ENCODE measurements around the gene PFN1. TPM values are rescaled to one million over a fixed set of nuclear protein-coding genes. Genes with fewer than 3 reads are reported as not detected.

Gene PFN1
- total and polyA plus RNA-seq, 7 donors = 149 to 1,518 (median 232) TPM

DNA sequence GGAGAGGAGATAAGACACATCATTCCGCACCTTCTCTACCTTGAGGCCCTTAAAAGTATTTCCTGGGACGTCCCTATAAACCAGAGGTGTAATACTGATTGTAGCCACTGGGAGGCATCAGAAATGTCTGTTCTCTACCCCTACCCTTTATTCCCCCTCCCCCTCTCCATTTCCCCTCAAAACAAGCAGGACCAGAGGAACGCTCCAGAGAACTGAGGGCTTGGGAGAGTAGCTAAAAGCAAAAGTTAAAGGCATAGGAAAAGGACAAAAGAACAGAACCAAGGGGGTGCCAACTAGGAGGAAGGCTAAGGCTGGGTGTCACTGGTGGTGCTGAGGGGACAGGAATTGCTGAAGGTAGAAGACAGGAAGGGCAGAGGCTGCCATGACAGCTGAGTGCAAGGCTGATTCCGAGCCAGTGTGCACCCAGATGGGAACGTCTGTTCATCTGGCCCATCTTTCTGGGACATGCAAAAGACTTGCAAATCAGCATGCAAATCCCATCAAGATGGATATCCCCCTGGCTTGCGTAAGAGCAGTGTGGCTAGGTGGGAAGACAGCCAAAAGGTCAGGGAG lies 32.4 kb upstream of the PFN1 start:
- H3K9me3 ChIP-seq = no peaks in the 10 kb centered on the region
- peak; percentile 69 for TF ChIP-seq CTCF (IDR thresholded peaks at IDR 0.05)
- H3K4me1 ChIP-seq = peaks cover 5% of the 10 kb centered on the region
- ATAC-seq (peak; percentile 64 to 87 (median 72)), DNase-seq (no peak)
- no peaks in the 10 kb centered on the region for H3K27me3 ChIP-seq (ENCODE audit: insufficient read depth in 3 of 3, low read length in 2 of 3)
- peaks cover 11 to 99% of the 10 kb centered on the region in 2 donors for H3K36me3 ChIP-seq (ENCODE audit: insufficient read depth in 1 of 2, low read depth in 1 of 2)
- intact Hi-C loops (cut with DNase I) = loop anchor here (2.0 to 5.0 kb wide), 3 partner anchors 43 to 82 kb away; no protein-coding TSS in a partner anchor
- no peak overlapping the region for H3K4me3 ChIP-seq
- H3K27ac ChIP-seq = peak overlapping the region; percentile 23
- WGBS, 3 donors = 29 to 38% (median 32%) methylated on average over 6 of the region's 6 CpGs

DNA sequence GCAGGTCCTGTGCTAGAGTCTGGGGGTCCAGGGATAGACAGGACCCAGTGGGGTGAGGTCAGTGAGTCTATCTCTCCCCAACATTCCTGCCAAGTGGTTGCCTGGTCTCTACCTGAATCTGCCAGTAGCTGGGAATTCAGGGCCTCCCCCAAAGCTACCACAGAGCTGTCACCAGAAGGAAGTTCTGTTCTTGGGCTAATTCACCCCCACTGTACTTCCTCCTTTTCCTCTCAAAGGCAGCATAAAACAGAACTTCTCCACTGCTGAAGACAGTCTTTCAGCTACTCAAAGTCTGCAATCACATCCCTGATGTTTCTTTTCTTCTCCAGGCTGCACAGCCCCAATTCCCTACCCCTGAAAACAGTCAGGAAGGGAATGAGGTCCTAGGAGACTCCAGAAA lies 30.4 kb upstream of the PFN1 start:
- DNase-seq = no peak

DNA sequence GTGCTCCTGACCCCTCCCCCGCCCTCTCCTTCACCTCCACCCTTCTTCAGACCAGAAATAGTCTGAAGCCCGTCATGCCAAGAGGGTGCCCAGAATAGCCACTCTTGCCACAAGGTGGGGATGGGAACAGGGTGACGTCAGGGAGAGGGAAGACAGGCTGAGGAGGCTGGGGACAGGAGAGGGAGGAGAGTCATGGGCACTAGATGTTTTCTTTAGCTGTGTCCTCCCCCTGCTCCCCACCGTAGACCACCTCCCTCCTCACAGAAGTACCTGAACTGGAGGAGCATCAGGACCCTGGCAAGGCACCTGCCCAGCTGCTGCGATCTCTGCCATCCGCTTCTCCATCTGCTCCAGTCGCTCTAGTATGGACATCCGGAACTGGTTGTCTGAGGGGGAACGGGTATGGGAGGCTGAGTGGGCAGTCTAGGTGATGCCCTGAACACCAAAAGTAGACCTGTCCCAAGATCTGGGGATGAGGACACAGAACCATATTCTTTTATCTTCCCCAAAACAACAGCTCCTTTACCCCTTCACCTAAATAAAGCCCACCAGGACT lies 25.9 kb upstream of the PFN1 start:
- 27 to 54% (median 40%) methylated on average over 9 of the region's 9 CpGs for WGBS, 3 donors
- DNase-seq = peak; percentile 65 to 89
- TF ChIP-seq CTCF (IDR thresholded peaks at IDR 0.05) = no peak
- intact Hi-C loops (cut with DNase I) = no loop called here
- H3K4me1 ChIP-seq = peaks cover 34% of the 10 kb centered on the region
- H3K4me3 ChIP-seq = peak overlapping the region; percentile 22
- peak overlapping the region; percentile 86 for H3K27ac ChIP-seq
- peak; percentile 89 to 95 (median 94) for ATAC-seq
- no peaks in the 10 kb centered on the region for H3K9me3 ChIP-seq
- no peaks in the 10 kb centered on the region for H3K27me3 ChIP-seq (ENCODE audit: insufficient read depth in 3 of 3, low read length in 2 of 3)
- H3K36me3 ChIP-seq (ENCODE audit: insufficient read depth in 1 of 2, low read depth in 1 of 2) = peaks cover 9 to 92% of the 10 kb centered on the region in 2 donors

More for the DNA sequence above, 30.4 kb upstream of the PFN1 start:
- Histone ChIP-seq H3K27ac (no peak overlapping the region), H3K27me3 (ENCODE audit: insufficient read depth in 3 of 3, low read length in 2 of 3) (no peaks in the 10 kb centered on the region), H3K4me1 (peaks cover 15% of the 10 kb centered on the region), H3K36me3 (ENCODE audit: insufficient read depth in 1 of 2, low read depth in 1 of 2) (peaks cover 11 to 91% of the 10 kb centered on the region in 2 donors), H3K4me3 (no peak overlapping the region), H3K9me3 (no peaks in the 10 kb centered on the region)
- no peak for TF ChIP-seq CTCF (IDR thresholded peaks at IDR 0.05)
- intact Hi-C loops (cut with DNase I) = no loop called here
- ATAC-seq = no peak

GRCh38 chr17:4973256-4974114 lies 25.2 kb upstream of the PFN1 start:
- H3K27ac ChIP-seq = peak overlapping the region; percentile 86
- H3K9me3 ChIP-seq = no peaks in the 10 kb centered on the region
- H3K4me1 ChIP-seq = peaks cover 41% of the 10 kb centered on the region
- no peak for TF ChIP-seq CTCF (IDR thresholded peaks at IDR 0.05)
- peaks cover 9 to 92% of the 10 kb centered on the region in 2 donors for H3K36me3 ChIP-seq (ENCODE audit: insufficient read depth in 1 of 2, low read depth in 1 of 2)
- DNase-seq = no peak
- WGBS, 3 donors = 76 to 83% (median 81%) methylated on average over 10 of the region's 10 CpGs
- peak in 2 of 4 donors; percentile 3 to 22 for ATAC-seq
- intact Hi-C loops (cut with DNase I) = no loop called here
- no peaks in the 10 kb centered on the region for H3K27me3 ChIP-seq (ENCODE audit: insufficient read depth in 3 of 3, low read length in 2 of 3)
- H3K4me3 ChIP-seq = peak overlapping the region; percentile 22
